Right lobe of liver (tissue), 6 donors: Measurements from ENCODE around the gene EIF2D. TPM values are rescaled to one million over a fixed set of nuclear protein-coding genes. Genes with fewer than 3 reads are reported as not detected.

Source experiments
- ATAC-seq, 4 donors: fragments of 200-7000 bp; cut with Tn5 transposase; one replicate each; pipeline ENCODE4 v1.9.1; 2020; ENCODE audit warnings: mild to moderate bottlenecking in 4 of 4, moderate library complexity in 4 of 4
- DNase-seq, 3 donors: peaks; one replicate each; pipeline ENCODE4 v3.0.0-alpha.2; 2020
- H3K27ac ChIP-seq, 3 donors: fragments of 200-600 bp; one replicate each; pipeline ENCODE4 v1.8.0; 2022
- H3K27me3 ChIP-seq, 2 donors: fragments of 200-600 bp; one replicate each; pipeline ENCODE4 v1.8.0; 2022
- H3K36me3 ChIP-seq, 4 donors: fragments of 200-600 bp; sonication (generic) in 1 of 4; one replicate each; pipeline versions ENCODE4 v1.5.1 to v1.8.0; 2017 to 2022; ENCODE audit warnings: control low read depth in 1 of 4
- H3K4me1 ChIP-seq, 4 donors: fragments of 200-600 bp; sonication (generic) in 1 of 4; one replicate each; pipeline versions ENCODE4 v1.5.1 to v1.8.0; 2017 to 2022; ENCODE audit warnings: control low read depth in 1 of 4
- H3K4me3 ChIP-seq, 3 donors: fragments of 200-600 bp; one replicate each; pipeline ENCODE4 v1.8.0; 2022
- H3K9me3 ChIP-seq, 4 donors: fragments of 200-600 bp; sonication (generic) in 1 of 4; one replicate each; pipeline versions ENCODE4 v1.5.1 to v1.8.0; 2017 to 2022; ENCODE audit warnings: control low read depth in 1 of 4
- CTCF ChIP-seq, 4 donors: fragments of 200-600 bp in 3 of 4; fragments of 450-650 bp in 1 of 4; IDR thresholded peaks; one replicate each; pipeline versions ENCODE4 v1.5.1 to v1.8.0; 2016 to 2022; ENCODE audit warnings: antibody characterized with exemption in 4 of 4, mild to moderate bottlenecking in 2 of 4
- POLR2A ChIP-seq: fragments of 450-650 bp; IDR thresholded peaks from one replicate; pipeline ENCODE4 v1.6.1; 2017; ENCODE audit warnings: antibody characterized with exemption, mild to moderate bottlenecking
- WGBS: methylation state at CpG from one replicate; pipeline ENCODE4 v1.1.6; 2018; ENCODE audit warnings: low coverage, low lambda C conversion rate; ENCODE audit not compliant: insufficient coverage; ENCODE audit errors: missing lambda C conversion rate; 5-methylcytosine and 5-hydroxymethylcytosine counted together
- intact Hi-C, 2 donors: fragments of 100-400 bp; cut with DNase I; formaldehyde crosslinking; loops; one replicate each; pipeline versions ENCODE4 v1.11.2 to v1.14.1; 2022
- total RNA-seq, 6 experiments: library from RNA; depleted of rRNA in 2 of 6; stranded (reverse); fragments of >200 nt in 2 of 6; fragmentation: NEBNext Ultra II Directional in 3 of 6; extraction: Animal tissue kit (Norgen Biotek cat#: 25700) in 3 of 6; gene quantifications; one replicate each; pipeline versions ENCODE4 v1.1.0 to v1.2.4, GENCODE V29; 2016 to 2023
- donor health status: DM: no; HTN: yes; CAD: no.
- donor health status: DM: no; HTN: no; CAD: no.
- donor health status: DM: no; HTN: no; CAD: no.
- donor health status: DM: no; HTN: yes; CAD: no.
- donor health status: DM: no; HTN: yes; CAD: no.

Gene EIF2D
- total RNA-seq, 6 experiments from 2014 or later, result 18.4 to 29.3 (median 24.4) TPM

GRCh38 chr1:206568779-206569352 is 43.4 kb downstream of the EIF2D start:
- ATAC-seq (no peak), DNase-seq (no peak)
- intact Hi-C loops, result no loop called here
- no peaks in the 10 kb centered on the region for H3K9me3 ChIP-seq
- no peak overlapping the region for H3K4me3 ChIP-seq
- H3K4me1 ChIP-seq, result peaks cover 0 to 10% (median 4%) of the 10 kb centered on the region in 4 donors
- 80% methylated on average over 1 of the region's 8 CpGs for WGBS
- no peak overlapping the region for H3K27ac ChIP-seq
- no peak for TF ChIP-seq POLR2A
- TF ChIP-seq CTCF (IDR thresholded peaks at IDR 0.05), result no peak
- no peaks in the 10 kb centered on the region for H3K27me3 ChIP-seq
- H3K36me3 ChIP-seq, result no peaks in the 10 kb centered on the region

- Histone ChIP-seq H3K4me1 (peaks cover 0 to 10% (median 4%) of the 10 kb centered on the region in 4 donors), H3K27ac (no peak overlapping the region), H3K4me3 (no peak overlapping the region), H3K9me3 (no peaks in the 10 kb centered on the region), H3K36me3 (no peaks in the 10 kb centered on the region), H3K27me3 (no peaks in the 10 kb centered on the region)
- WGBS, result no CpG with 5 or more reads among the region's 10 CpGs
- intact Hi-C loops, result no loop called here
- ATAC-seq, result no peak
- TF ChIP-seq POLR2A, result no peak
- no peak for TF ChIP-seq CTCF (IDR thresholded peaks at IDR 0.05)
- no peak for DNase-seq
These were observed 44.0 kb downstream of the EIF2D start for GRCh38 chr1:206568256-206568655.

- H3K27me3 ChIP-seq, result no peaks in the 10 kb centered on the region
- DNase-seq, result no peak
- H3K27ac ChIP-seq, result no peak overlapping the region
- H3K36me3 ChIP-seq, result no peaks in the 10 kb centered on the region
- TF ChIP-seq POLR2A, result no peak
- no peak for TF ChIP-seq CTCF (IDR thresholded peaks at IDR 0.05)
- peaks cover 0 to 12% (median 4%) of the 10 kb centered on the region in 4 donors for H3K4me1 ChIP-seq
- intact Hi-C loops, result no loop called here
- no peaks in the 10 kb centered on the region for H3K9me3 ChIP-seq
- H3K4me3 ChIP-seq, result no peak overlapping the region
- ATAC-seq, result no peak
- WGBS, result 50% methylated on average over 2 of the region's 4 CpGs
These were observed 45.3 kb downstream of the EIF2D start for GRCh38 chr1:206566999-206567398.

- ATAC-seq, result no peak
- DNase-seq, result no peak
- no peaks in the 10 kb centered on the region for H3K36me3 ChIP-seq
These were observed 46.3 kb downstream of the EIF2D start for GRCh38 chr1:206565995-206566394.

More at GRCh38 chr1:206565995-206566394, 46.3 kb downstream of the EIF2D start:
- Histone ChIP-seq H3K4me3 (no peak overlapping the region), H3K27ac (no peak overlapping the region), H3K27me3 (no peaks in the 10 kb centered on the region), H3K9me3 (no peaks in the 10 kb centered on the region), H3K4me1 (peaks cover 0 to 22% (median 6%) of the 10 kb centered on the region in 4 donors)
- 23% methylated on average over 3 of the region's 4 CpGs for WGBS
- intact Hi-C loops, result no loop called here
- TF ChIP-seq POLR2A (no peak), CTCF (IDR thresholded peaks at IDR 0.05) (no peak)
